GM21717 (cell line): ENCODE data around the gene PLXND1.

ENCODE experiments used
- ATAC-seq: cut with Tn5 transposase; IDR thresholded peaks from one replicate; pipeline ENCODE4 v1.9.1; 2021; ENCODE audit warnings: mild to moderate bottlenecking, moderate library complexity; ENCODE audit not compliant: unreplicated experiment

PLXND1 gene

DNA sequence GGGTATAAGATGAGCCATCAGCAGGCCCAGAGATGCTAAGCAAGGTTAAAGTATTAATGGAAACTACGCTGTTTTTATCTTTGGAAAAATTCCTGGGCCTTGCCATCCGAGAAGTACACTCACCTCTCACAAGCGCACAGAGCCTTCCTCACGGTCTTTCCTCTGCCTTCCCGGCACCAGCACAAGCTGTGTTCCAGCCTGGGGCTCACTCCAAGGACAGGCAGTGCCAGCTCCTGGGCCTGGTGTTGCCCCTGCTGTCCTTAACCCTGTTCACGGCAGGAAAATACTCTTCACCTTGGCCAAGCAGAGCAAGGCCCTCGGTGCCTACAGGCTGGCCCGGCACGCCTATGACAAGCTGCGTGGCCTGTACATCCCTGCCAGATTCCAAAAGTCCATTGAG, 92.4 kb downstream of the PLXND1 start:
- no peak for ATAC-seq

- ATAC-seq, result no peak
Observed at GRCh38 chr3:129513705-129514104, 92.8 kb downstream of the PLXND1 start.

DNA sequence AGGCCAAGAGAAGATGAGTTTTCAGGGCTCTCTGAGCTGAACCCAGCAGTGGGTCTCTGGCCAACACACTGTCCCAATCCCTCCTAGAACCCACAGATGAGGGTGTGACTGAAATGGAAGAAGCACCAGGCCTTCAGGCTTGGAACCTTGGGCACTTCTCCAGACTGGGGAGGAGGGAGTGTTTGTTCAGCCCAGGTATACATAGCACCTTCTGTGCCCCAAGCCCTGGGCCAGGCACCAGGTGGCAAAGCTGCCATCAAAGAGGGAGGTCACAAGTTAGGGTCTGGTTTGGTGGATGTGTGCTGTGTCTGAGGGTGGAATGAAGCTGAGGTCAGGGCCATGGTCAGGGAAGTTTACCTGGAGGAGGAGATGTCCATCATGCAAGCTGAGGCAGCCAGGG, 93.9 kb downstream of the PLXND1 start:
- ATAC-seq, result no peak

GRCh38 chr3:129507181-129507831, 99.2 kb downstream of the PLXND1 start:
- no peak for ATAC-seq

DNA sequence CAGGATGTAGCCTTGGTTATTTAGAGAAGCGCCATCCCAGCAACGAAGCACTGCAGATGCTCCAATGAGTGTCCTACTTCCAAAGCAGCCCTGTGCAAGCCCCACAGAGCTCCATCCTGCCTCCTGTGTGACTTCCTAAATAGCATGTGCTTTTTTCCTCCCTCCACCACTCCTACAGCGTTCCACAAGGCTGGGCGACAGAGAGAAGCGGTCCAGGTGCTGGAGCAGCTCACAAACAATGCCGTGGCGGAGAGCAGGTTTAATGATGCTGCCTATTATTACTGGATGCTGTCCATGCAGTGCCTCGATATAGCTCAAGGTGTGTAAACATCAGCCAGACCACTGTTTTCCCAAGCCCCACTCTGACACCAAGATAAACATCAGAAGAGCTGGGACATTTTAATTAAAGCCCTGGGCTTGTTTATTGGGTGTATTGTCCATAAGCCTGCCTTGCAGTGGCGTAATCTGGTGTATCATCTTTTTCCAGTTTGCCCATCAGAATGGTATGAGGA, 100.2 kb downstream of the PLXND1 start:
- no peak for ATAC-seq

- no peak for ATAC-seq
Observed at GRCh38 chr3:129505341-129505740, 101.1 kb downstream of the PLXND1 start.
